H9 (cell line): ENCODE results near the gene SYT2. TPM values are rescaled to one million over a fixed set of nuclear protein-coding genes. Genes with fewer than 3 reads are reported as not detected.
A peak's percentile ranks its signal among the peaks of the same experiment; 100 is the strongest.

Experiments used
- DNase-seq: peaks from one replicate; pipeline ENCODE4 v3.0.0-alpha.2; 2017
- H2AFZ ChIP-seq: one replicate; pipeline ENCODE4 v1.6.1; 2013; ENCODE audit warnings: mild to moderate bottlenecking, low read length, control low read depth, moderate library complexity
- H2AK5ac ChIP-seq: 2 replicates; pipeline ENCODE4 v1.6.1; 2013; ENCODE audit warnings: low read length, control low read depth, mixed read lengths; ENCODE audit not compliant: insufficient read length
- H2BK120ac ChIP-seq: one replicate; pipeline ENCODE4 v1.6.1; 2013; ENCODE audit warnings: low read depth, mild to moderate bottlenecking, low read length, control low read depth, inconsistent platforms; ENCODE audit not compliant: poor library complexity, severe bottlenecking
- H2BK12ac ChIP-seq: 2 replicates; pipeline ENCODE4 v1.6.1; 2013; ENCODE audit warnings: low read length, control low read depth, mixed read lengths, low read depth; ENCODE audit not compliant: insufficient read length
- H2BK15ac ChIP-seq: 2 replicates; pipeline ENCODE4 v1.6.1; 2013; ENCODE audit warnings: low read depth, low read length, control low read depth
- H2BK20ac ChIP-seq: one replicate; pipeline ENCODE4 v1.6.1; 2013; ENCODE audit warnings: low read depth, mild to moderate bottlenecking, low read length, control low read depth, inconsistent platforms; ENCODE audit not compliant: poor library complexity, severe bottlenecking
- H2BK5ac ChIP-seq: 2 replicates; pipeline ENCODE4 v1.6.1; 2013; ENCODE audit warnings: low read length, control low read depth, mixed read lengths; ENCODE audit not compliant: insufficient read length
- H3K14ac ChIP-seq: 2 replicates; pipeline ENCODE4 v1.6.1; 2013; ENCODE audit warnings: low read length, control low read depth; ENCODE audit not compliant: insufficient read depth
- H3K18ac ChIP-seq: 2 replicates; pipeline ENCODE4 v1.6.1; 2013; ENCODE audit warnings: low read depth, mild to moderate bottlenecking, mixed read lengths, low read length, control low read depth; ENCODE audit not compliant: insufficient read length
- H3K23ac ChIP-seq: 2 replicates; pipeline ENCODE4 v1.6.1; 2013; ENCODE audit warnings: low read length, control low read depth, mixed read lengths, low read depth; ENCODE audit not compliant: insufficient read length
- H3K23me2 ChIP-seq: 2 replicates; pipeline ENCODE4 v1.6.1; 2013; ENCODE audit warnings: low read depth, mild to moderate bottlenecking, mixed read lengths, low read length, control low read depth; ENCODE audit not compliant: insufficient read length, poor library complexity, severe bottlenecking
- H3K27ac ChIP-seq: 2 replicates; pipeline ENCODE4 v1.5.1; 2013; ENCODE audit warnings: low read length, control low read depth, mixed read lengths, low read depth; ENCODE audit not compliant: insufficient read length
- H3K27me3 ChIP-seq: 2 replicates; pipeline ENCODE4 v1.6.1; 2013; ENCODE audit warnings: low read length, control low read depth, inconsistent platforms; ENCODE audit not compliant: insufficient read depth
- H3K4ac ChIP-seq: 2 replicates; pipeline ENCODE4 v1.6.1; 2013; ENCODE audit warnings: low read depth, mild to moderate bottlenecking, control low read depth, inconsistent platforms, low read length, moderate library complexity
- H3K4me1 ChIP-seq: 2 replicates; pipeline ENCODE4 v1.6.1; 2013; ENCODE audit warnings: low read length, control low read depth, inconsistent platforms; ENCODE audit not compliant: insufficient read depth
- H3K4me2 ChIP-seq: 2 replicates; pipeline ENCODE4 v1.6.1; 2013; ENCODE audit warnings: low read length, control low read depth, mixed read lengths; ENCODE audit not compliant: insufficient read length, insufficient read depth
- H3K56ac ChIP-seq: 2 replicates; pipeline ENCODE4 v1.6.1; 2013; ENCODE audit warnings: low read depth, mild to moderate bottlenecking, mixed read lengths, low read length, control low read depth; ENCODE audit not compliant: insufficient read length
- H3K79me1 ChIP-seq: 2 replicates; pipeline ENCODE4 v1.6.1; 2013; ENCODE audit warnings: low read depth, mild to moderate bottlenecking, moderate library complexity, low read length, control low read depth, inconsistent platforms; ENCODE audit not compliant: insufficient read depth, poor library complexity, severe bottlenecking
- H3K79me2 ChIP-seq: 2 replicates; pipeline ENCODE4 v1.6.1; 2013; ENCODE audit warnings: low read length, control low read depth, inconsistent platforms; ENCODE audit not compliant: insufficient read depth
- H3K9ac ChIP-seq: 2 replicates; pipeline ENCODE4 v1.6.1; 2013; ENCODE audit warnings: low read length, control low read depth, mixed read lengths; ENCODE audit not compliant: insufficient read length; ENCODE audit errors: extremely low read depth
- H3K9me3 ChIP-seq: one replicate; pipeline ENCODE4 v1.6.1; 2013; ENCODE audit warnings: low read depth, low read length, inconsistent platforms; ENCODE audit not compliant: control insufficient read depth
- H3T11ph ChIP-seq: one replicate; pipeline ENCODE4 v1.6.1; 2013; ENCODE audit warnings: mild to moderate bottlenecking, low read length, control low read depth, inconsistent platforms
- H4K20me1 ChIP-seq: one replicate; pipeline ENCODE4 v1.6.1; 2013; ENCODE audit not compliant: control insufficient read depth, insufficient read length, insufficient read depth
- H4K5ac ChIP-seq: 2 replicates; pipeline ENCODE4 v1.6.1; 2013; ENCODE audit warnings: low read depth, mild to moderate bottlenecking, mixed read lengths, low read length, control low read depth; ENCODE audit not compliant: insufficient read length
- H4K8ac ChIP-seq: replicated peaks from 2 replicates; pipeline ENCODE4 v1.6.1; 2013; ENCODE audit warnings: low read length, control low read depth, mixed read lengths, low read depth; ENCODE audit not compliant: insufficient read length
- H4K91ac ChIP-seq: 2 replicates; pipeline ENCODE4 v1.6.1; 2013; ENCODE audit warnings: low read depth, mild to moderate bottlenecking, moderate library complexity, mixed read lengths, low read length, control low read depth; ENCODE audit not compliant: insufficient read length
- H3K27ac Mint-ChIP-seq, 3 experiments: 2 replicates in 2 of 3; 3 replicates in 1 of 3; pipeline ENCODE4 v1.8.0; 2020 to 2021; ENCODE audit warnings: mixed read lengths in 3 of 3, mild to moderate bottlenecking in 1 of 3, moderate library complexity in 1 of 3
- H3K27me3 Mint-ChIP-seq: 2 replicates; pipeline ENCODE4 v1.8.0; 2021; ENCODE audit warnings: low read depth, mild to moderate bottlenecking, moderate library complexity, mixed read lengths
- H3K36me3 Mint-ChIP-seq, 3 experiments: 2 replicates in 2 of 3; 3 replicates in 1 of 3; pipeline ENCODE4 v1.8.0; 2020 to 2021; ENCODE audit warnings: low read depth in 3 of 3, mixed read lengths in 3 of 3; ENCODE audit not compliant: insufficient read depth in 1 of 3
- H3K4me1 Mint-ChIP-seq, 2 experiments: 2 replicates each; pipeline ENCODE4 v1.8.0; 2020; ENCODE audit warnings: mixed read lengths in 2 of 2
- H3K4me3 Mint-ChIP-seq, 2 experiments: 2 replicates in 1 of 2; 3 replicates in 1 of 2; pipeline ENCODE4 v1.8.0; 2020 to 2021; ENCODE audit warnings: mild to moderate bottlenecking in 2 of 2, mixed read lengths in 2 of 2, moderate library complexity in 1 of 2
- H3K9me3 Mint-ChIP-seq, 2 experiments: 2 replicates in 1 of 2; 3 replicates in 1 of 2; pipeline ENCODE4 v1.8.0; 2020; ENCODE audit warnings: mild to moderate bottlenecking in 2 of 2, mixed read lengths in 2 of 2, moderate library complexity in 1 of 2
- WGBS: extraction: QIAGEN DNeasy Blood & Tissue Kit; methylation state at CpG from one replicate; pipeline ENCODE4 v1.1.7; 2013; ENCODE audit warnings: missing lambda C conversion rate, low lambda C conversion rate, mixed read lengths; ENCODE audit not compliant: insufficient read length; ENCODE audit errors: extremely low coverage; 5-methylcytosine and 5-hydroxymethylcytosine counted together
- total RNA-seq: library from RNA; stranded (reverse); gene quantifications from 2 replicates; pipeline ENCODE4 v1.2.1, GENCODE V29; 2021
- TF ChIP-seq, protein P1 (sequence below): fragments of 200-600 bp; sonication (generic); conservative IDR thresholded peaks from 3 replicates; pipeline ENCODE4 v1.8.0; 2021; ENCODE audit warnings: antibody characterized with exemption, mild to moderate bottlenecking

Gene SYT2
- total RNA-seq, 1 experiment from 2014 or later = 3.3 TPM

DNA sequence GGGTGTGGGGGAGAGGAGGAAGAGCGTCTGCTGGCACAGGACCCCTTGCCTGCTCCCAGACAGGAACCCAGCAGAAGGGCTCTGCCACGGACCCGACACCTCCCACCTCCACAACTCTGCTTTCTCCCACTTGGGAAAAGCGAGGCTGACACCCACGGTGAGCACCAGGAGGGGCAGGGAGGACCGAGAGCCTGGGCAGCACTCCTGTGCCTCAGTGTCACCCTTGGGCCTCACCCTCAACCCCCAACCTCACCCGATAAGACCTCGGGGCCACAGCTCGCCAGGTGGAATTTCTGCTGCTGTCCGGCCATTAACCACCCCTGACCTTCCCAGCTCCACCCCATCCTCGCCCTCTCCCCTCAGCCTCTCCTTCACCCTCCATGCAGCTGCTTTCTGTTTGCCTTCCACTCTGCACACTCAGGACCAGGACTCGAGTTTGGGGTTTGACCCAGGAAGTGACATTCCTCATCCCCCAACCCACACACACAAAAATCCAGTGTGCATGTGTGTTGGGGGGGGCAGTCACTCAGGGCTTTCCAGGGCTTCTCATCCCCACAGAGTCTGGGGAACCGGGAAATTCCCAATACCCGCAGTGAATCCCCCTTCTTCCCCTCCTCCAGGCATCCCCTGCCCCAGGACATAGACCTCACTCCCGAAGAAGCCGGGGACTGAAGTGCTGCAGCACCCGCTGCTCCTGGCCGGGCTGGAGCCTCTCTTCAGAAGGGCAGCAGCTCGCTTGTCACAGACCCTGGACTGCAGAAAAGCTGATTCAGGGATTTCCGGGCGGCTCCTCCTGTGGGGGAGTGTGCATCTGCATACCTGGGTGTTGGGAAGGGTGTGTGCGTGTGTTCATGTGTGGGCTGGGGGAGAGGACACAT is 65.8 kb downstream of the SYT2 start:
- Histone ChIP-seq H3K14ac (peak overlapping the region; percentile 50; the same call in 1 of the 2 replicates), H3K9me3 (no peaks in the 10 kb centered on the region), H3K27ac (no peak overlapping the region), H3K79me1 (no peaks in the 10 kb centered on the region), H2BK5ac (no peak overlapping the region), H3K56ac (no peak overlapping the region), H3K23me2 (peaks cover 21% of the 10 kb centered on the region), H3K9ac (no peak overlapping the region), H2BK20ac (no peak overlapping the region), H2BK120ac (no peak overlapping the region), H4K5ac (no peak overlapping the region), H2AFZ (no peak overlapping the region), H3K4me2 (peak overlapping the region; percentile 98), H2BK12ac (no peak overlapping the region), H3K27me3 (peaks cover 1% of the 10 kb centered on the region; the same call in 1 of the 2 replicates), H3T11ph (no peak overlapping the region), H3K4ac (no peak overlapping the region), H3K4me1 (peaks cover 2% of the 10 kb centered on the region; the same call in 1 of the 2 replicates), H3K18ac (no peak overlapping the region), H3K79me2 (no peaks in the 10 kb centered on the region), H2BK15ac (no peak overlapping the region), H4K91ac (no peak overlapping the region), H4K20me1 (no peaks in the 10 kb centered on the region), H2AK5ac (no peak overlapping the region), H3K23ac (no peak overlapping the region), H4K8ac (no peak overlapping the region)
- peaks cover 88% of the 10 kb centered on the region for H3K27me3 Mint-ChIP-seq
- no CpG with 5 or more reads among the region's 22 CpGs for WGBS
- H3K36me3 Mint-ChIP-seq = no peaks in the 10 kb centered on the region; a peak in 1 of 7 replicates
- TF ChIP-seq, protein P1, sequence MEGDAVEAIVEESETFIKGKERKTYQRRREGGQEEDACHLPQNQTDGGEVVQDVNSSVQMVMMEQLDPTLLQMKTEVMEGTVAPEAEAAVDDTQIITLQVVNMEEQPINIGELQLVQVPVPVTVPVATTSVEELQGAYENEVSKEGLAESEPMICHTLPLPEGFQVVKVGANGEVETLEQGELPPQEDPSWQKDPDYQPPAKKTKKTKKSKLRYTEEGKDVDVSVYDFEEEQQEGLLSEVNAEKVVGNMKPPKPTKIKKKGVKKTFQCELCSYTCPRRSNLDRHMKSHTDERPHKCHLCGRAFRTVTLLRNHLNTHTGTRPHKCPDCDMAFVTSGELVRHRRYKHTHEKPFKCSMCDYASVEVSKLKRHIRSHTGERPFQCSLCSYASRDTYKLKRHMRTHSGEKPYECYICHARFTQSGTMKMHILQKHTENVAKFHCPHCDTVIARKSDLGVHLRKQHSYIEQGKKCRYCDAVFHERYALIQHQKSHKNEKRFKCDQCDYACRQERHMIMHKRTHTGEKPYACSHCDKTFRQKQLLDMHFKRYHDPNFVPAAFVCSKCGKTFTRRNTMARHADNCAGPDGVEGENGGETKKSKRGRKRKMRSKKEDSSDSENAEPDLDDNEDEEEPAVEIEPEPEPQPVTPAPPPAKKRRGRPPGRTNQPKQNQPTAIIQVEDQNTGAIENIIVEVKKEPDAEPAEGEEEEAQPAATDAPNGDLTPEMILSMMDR = no peak
- H3K9me3 Mint-ChIP-seq = no peaks in the 10 kb centered on the region
- peaks cover 25 to 45% of the 10 kb centered on the region in 2 experiments for H3K4me1 Mint-ChIP-seq
- peak overlapping the region; percentile 70 to 92 for H3K4me3 Mint-ChIP-seq
- no peak for DNase-seq
- H3K27ac Mint-ChIP-seq = peak overlapping the region in 1 of 3 experiments; percentile 18; a peak in 1 of 7 replicates
